Measurements from ENCODE around the gene HOXB8.

Gene HOXB8

DNA sequence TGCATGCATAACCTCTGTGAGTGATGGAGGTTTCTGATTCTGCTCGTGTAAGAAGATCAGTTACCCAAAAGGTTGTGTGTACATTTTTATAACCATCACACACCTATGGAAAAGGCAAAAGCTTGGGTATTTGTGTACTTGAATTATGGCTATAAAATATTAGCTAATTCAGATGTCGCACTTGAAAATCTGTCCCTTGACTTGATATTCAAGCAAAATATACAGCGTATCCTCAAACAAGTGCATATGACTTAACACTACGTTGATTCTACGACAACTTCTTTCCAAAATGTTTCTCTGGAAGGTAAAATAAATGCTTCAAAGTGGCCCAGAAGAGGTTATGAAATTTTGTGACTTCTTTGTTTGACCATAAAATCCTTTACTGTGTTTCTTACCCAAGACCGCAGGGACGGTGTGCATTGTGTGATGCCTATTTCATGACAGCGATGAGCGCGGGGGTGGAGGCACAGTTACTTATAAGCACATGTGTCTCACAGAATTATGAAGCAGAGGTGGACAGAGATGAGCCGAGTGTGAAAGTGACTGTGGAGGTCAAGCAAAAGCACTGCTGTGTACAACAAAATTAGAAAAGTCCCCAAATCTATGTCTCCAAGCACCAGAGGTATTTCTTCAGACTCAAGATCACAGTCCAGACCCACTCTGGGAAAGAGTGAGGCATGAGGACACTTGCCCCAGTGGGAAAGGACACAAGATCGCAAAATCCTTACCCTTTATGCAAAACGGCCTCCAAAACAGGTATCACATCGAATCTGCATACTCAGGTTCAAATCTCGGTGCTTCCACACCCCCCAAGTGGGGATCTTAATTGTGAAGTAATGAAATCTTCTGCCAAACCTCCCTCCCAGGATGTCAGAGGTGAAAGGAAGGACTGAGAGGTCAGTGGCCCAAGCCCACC lies 15.2 kb upstream of the HOXB8 start:
- no peak overlapping the region for H3K4me2 ChIP-seq
- no peak overlapping the region for H3K4me3 ChIP-seq (IDR thresholded peaks at IDR 0.05; ENCODE audit: insufficient read depth, low read depth, low read length)
- H3K27me3 ChIP-seq (ENCODE audit: insufficient read depth, low read depth): peaks cover 19% of the 10 kb centered on the region
- no peaks in the 10 kb centered on the region for H4K20me1 ChIP-seq (ENCODE audit: insufficient read depth)
- no peaks in the 10 kb centered on the region for H3K36me3 ChIP-seq (ENCODE audit: insufficient read depth)
- peaks cover 36% of the 10 kb centered on the region for H3K4me1 ChIP-seq (ENCODE audit: low read depth, poor library complexity, severe bottlenecking)
- TF ChIP-seq, protein P1, sequence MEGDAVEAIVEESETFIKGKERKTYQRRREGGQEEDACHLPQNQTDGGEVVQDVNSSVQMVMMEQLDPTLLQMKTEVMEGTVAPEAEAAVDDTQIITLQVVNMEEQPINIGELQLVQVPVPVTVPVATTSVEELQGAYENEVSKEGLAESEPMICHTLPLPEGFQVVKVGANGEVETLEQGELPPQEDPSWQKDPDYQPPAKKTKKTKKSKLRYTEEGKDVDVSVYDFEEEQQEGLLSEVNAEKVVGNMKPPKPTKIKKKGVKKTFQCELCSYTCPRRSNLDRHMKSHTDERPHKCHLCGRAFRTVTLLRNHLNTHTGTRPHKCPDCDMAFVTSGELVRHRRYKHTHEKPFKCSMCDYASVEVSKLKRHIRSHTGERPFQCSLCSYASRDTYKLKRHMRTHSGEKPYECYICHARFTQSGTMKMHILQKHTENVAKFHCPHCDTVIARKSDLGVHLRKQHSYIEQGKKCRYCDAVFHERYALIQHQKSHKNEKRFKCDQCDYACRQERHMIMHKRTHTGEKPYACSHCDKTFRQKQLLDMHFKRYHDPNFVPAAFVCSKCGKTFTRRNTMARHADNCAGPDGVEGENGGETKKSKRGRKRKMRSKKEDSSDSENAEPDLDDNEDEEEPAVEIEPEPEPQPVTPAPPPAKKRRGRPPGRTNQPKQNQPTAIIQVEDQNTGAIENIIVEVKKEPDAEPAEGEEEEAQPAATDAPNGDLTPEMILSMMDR (conservative IDR thresholded peaks at IDR 0.05; ENCODE audit: low read depth, low read length): no peak
- H3K9ac ChIP-seq: no peak overlapping the region
- no peak overlapping the region for H2AFZ ChIP-seq (ENCODE audit: low read depth)
- no peaks in the 10 kb centered on the region for H3K79me2 ChIP-seq (ENCODE audit: insufficient read depth, low read depth)
- no peak overlapping the region for H3K27ac ChIP-seq

DNA sequence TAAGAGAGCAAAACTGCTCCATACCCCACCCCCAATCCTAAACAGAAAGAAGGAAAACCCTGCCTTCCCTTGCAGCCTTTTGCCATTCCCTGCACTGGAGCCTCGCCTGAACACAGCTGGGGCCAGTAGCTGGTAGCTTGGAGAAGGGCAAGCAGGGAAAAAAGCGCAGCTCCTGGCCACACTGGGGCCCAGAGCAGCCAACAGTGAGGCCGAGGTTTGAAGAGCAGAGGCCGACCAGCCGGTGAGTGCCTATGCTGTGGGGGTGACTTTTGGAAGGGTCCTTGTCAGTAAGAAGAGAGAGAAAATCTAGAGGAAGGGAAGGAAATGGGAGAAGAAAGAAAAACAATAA lies 14.3 kb upstream of the HOXB8 start:
- peaks cover 28% of the 10 kb centered on the region for H3K27me3 ChIP-seq (ENCODE audit: insufficient read depth, low read depth)
- H4K20me1 ChIP-seq (ENCODE audit: insufficient read depth): no peaks in the 10 kb centered on the region
- H3K4me3 ChIP-seq (IDR thresholded peaks at IDR 0.05; ENCODE audit: insufficient read depth, low read depth, low read length): no peak overlapping the region
- no peak overlapping the region for H2AFZ ChIP-seq (ENCODE audit: low read depth)
- H3K4me2 ChIP-seq: no peak overlapping the region
- TF ChIP-seq, protein P1 (conservative IDR thresholded peaks at IDR 0.05; ENCODE audit: low read depth, low read length): no peak
- H3K79me2 ChIP-seq (ENCODE audit: insufficient read depth, low read depth): no peaks in the 10 kb centered on the region
- H3K4me1 ChIP-seq (ENCODE audit: low read depth, poor library complexity, severe bottlenecking): peaks cover 31% of the 10 kb centered on the region
- H3K9ac ChIP-seq: no peak overlapping the region
- no peak overlapping the region for H3K27ac ChIP-seq
- H3K36me3 ChIP-seq (ENCODE audit: insufficient read depth): no peaks in the 10 kb centered on the region

DNA sequence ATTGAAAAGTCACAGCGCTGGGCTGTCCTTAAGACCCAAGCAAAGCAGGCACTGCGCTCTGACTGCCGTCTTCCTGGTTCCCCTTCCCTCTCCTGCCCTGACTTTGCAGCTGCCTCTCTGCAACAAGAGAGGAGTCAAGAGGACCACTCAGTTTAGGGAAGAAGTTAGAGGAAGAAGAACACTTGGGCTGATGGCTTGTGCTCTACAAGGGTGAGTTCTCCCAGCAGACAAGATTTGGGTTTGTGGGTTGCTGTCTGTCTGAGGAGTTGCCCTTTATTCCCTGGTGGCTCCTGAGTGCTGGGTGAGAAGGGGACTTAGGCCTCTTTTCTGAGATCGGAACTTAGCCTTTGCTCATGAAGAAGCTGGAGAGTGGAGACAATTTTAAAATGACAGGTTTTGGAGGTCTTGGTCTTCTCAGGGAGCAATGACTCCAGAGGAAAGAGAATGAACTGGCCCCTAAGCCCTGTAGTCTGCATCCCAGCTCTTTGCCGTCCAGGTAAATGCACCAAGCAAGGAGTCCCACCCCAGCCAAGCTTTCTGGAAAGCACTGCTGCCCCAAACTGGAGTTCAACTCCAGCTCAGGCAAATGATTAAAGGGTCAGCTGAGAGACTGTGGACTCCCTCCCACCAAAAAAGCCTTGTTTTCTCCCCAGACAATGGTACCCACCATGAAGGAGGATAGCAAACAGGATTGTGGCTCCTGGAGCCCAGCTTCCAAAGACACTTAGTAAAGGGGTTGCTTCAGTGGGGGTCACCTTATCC lies 13.7 kb upstream of the HOXB8 start:
- Histone ChIP-seq H3K4me2 (no peak overlapping the region), H3K4me3 (IDR thresholded peaks at IDR 0.05; ENCODE audit: insufficient read depth, low read depth, low read length) (no peak overlapping the region), H4K20me1 (ENCODE audit: insufficient read depth) (no peaks in the 10 kb centered on the region), H3K79me2 (ENCODE audit: insufficient read depth, low read depth) (no peaks in the 10 kb centered on the region), H3K9ac (no peak overlapping the region), H3K27ac (no peak overlapping the region), H3K36me3 (ENCODE audit: insufficient read depth) (no peaks in the 10 kb centered on the region), H3K27me3 (ENCODE audit: insufficient read depth, low read depth) (peaks cover 33% of the 10 kb centered on the region), H2AFZ (ENCODE audit: low read depth) (no peak overlapping the region), H3K4me1 (ENCODE audit: low read depth, poor library complexity, severe bottlenecking) (peaks cover 31% of the 10 kb centered on the region)
- TF ChIP-seq, protein P1 (conservative IDR thresholded peaks at IDR 0.05; ENCODE audit: low read depth, low read length): no peak

DNA sequence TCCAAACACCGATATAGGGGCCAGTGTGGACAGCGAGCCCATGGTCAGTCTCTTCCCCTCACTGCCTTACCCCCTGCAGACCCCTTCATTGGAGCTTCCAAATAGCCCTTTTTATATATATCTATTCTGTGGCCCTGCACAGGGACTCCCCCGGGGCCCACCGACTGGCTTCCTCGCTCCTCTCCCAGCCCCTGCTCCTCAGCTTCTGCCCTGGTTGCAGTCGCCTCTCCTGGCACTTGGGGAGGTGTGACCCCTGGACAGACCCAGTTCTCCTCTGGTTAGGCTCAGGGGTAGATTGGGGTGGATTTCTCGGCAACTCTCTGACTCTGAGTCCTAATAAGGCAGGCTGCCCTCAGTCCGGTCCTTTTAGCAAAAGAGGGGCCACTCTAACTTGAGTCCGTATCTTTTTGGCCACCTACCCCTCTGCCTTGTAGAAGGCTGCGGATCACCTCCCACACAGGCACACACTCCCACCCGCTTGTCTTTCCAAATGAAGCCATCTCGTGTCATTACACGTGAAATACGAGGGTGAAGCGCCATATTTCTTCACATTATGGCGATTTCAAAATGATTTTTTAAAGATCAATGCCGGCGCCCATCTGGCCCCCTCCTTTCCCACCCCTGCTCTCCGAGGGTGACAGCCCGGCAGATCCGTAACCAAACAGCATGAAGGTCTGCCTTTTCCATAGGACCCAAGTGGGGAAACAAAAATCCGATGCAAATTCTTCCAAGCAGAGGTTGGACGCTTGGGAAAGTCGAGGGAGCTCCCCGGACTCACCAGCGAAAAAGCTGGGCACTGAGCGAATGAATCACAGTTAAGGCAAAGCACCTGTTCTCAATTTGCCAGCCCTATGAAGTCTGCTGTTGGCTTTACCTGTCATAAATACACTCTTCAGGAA lies 12.8 kb upstream of the HOXB8 start:
- Histone ChIP-seq H3K36me3 (ENCODE audit: insufficient read depth) (no peaks in the 10 kb centered on the region), H3K4me3 (IDR thresholded peaks at IDR 0.05; ENCODE audit: insufficient read depth, low read depth, low read length) (no peak overlapping the region), H4K20me1 (ENCODE audit: insufficient read depth) (no peaks in the 10 kb centered on the region), H3K9ac (no peak overlapping the region), H3K27ac (no peak overlapping the region), H3K27me3 (ENCODE audit: insufficient read depth, low read depth) (peaks cover 40% of the 10 kb centered on the region), H3K79me2 (ENCODE audit: insufficient read depth, low read depth) (no peaks in the 10 kb centered on the region), H2AFZ (ENCODE audit: low read depth) (no peak overlapping the region), H3K4me2 (no peak overlapping the region), H3K4me1 (ENCODE audit: low read depth, poor library complexity, severe bottlenecking) (peaks cover 23% of the 10 kb centered on the region)
- TF ChIP-seq, protein P1 (conservative IDR thresholded peaks at IDR 0.05; ENCODE audit: low read depth, low read length): no peak

All from KMS-11 (cell line).